ENCODE measurements around the gene SLC44A5.

Gene SLC44A5

GRCh38 chr1:75559800-75560199 is 51.1 kb downstream of the SLC44A5 start:
- TF ChIP-seq CTCF (IDR thresholded peaks at IDR 0.05): no peak

GRCh38 chr1:75559136-75559535 is 51.8 kb downstream of the SLC44A5 start:
- Histone ChIP-seq H3K27me3 (no peaks in the 10 kb centered on the region), H3K4me3 (ENCODE audit: low read depth in 1 of 2, low read length in 1 of 2) (no peak overlapping the region), H3K27ac (no peak overlapping the region), H3K9me3 (no peaks in the 10 kb centered on the region), H3K4me1 (ENCODE audit: control insufficient read depth in 1 of 2, insufficient read depth in 1 of 2, low read depth in 1 of 2, low read length in 1 of 2) (no peaks in the 10 kb centered on the region), H3K36me3 (no peaks in the 10 kb centered on the region)
- no peak for TF ChIP-seq CTCF (IDR thresholded peaks at IDR 0.05)

More at GRCh38 chr1:75559800-75560199, 51.1 kb downstream of the SLC44A5 start:
- Histone ChIP-seq H3K4me3 (ENCODE audit: low read depth in 1 of 2, low read length in 1 of 2) (no peak overlapping the region), H3K27ac (no peak overlapping the region), H3K27me3 (no peaks in the 10 kb centered on the region), H3K36me3 (no peaks in the 10 kb centered on the region), H3K9me3 (no peaks in the 10 kb centered on the region), H3K4me1 (ENCODE audit: control insufficient read depth in 1 of 2, insufficient read depth in 1 of 2, low read depth in 1 of 2, low read length in 1 of 2) (no peaks in the 10 kb centered on the region)

- Histone ChIP-seq H3K27ac (no peak overlapping the region), H3K4me1 (ENCODE audit: control insufficient read depth in 1 of 2, insufficient read depth in 1 of 2, low read depth in 1 of 2, low read length in 1 of 2) (no peaks in the 10 kb centered on the region), H3K36me3 (no peaks in the 10 kb centered on the region), H3K4me3 (ENCODE audit: low read depth in 1 of 2, low read length in 1 of 2) (no peak overlapping the region), H3K9me3 (no peaks in the 10 kb centered on the region), H3K27me3 (no peaks in the 10 kb centered on the region)
- no peak for TF ChIP-seq CTCF (IDR thresholded peaks at IDR 0.05)
These were observed 56.0 kb downstream of the SLC44A5 start for GRCh38 chr1:75554870-75555269.

- TF ChIP-seq CTCF (IDR thresholded peaks at IDR 0.05): no peak
- Histone ChIP-seq H3K4me1 (ENCODE audit: control insufficient read depth in 1 of 2, insufficient read depth in 1 of 2, low read depth in 1 of 2, low read length in 1 of 2) (no peaks in the 10 kb centered on the region), H3K27me3 (no peaks in the 10 kb centered on the region), H3K4me3 (ENCODE audit: low read depth in 1 of 2, low read length in 1 of 2) (no peak overlapping the region), H3K9me3 (no peaks in the 10 kb centered on the region), H3K36me3 (no peaks in the 10 kb centered on the region), H3K27ac (no peak overlapping the region)
These were observed 56.7 kb downstream of the SLC44A5 start for GRCh38 chr1:75554181-75554580.

GRCh38 chr1:75550559-75550958 is 60.4 kb downstream of the SLC44A5 start:
- Histone ChIP-seq H3K27ac (no peak overlapping the region), H3K4me3 (ENCODE audit: low read depth in 1 of 2, low read length in 1 of 2) (no peak overlapping the region), H3K4me1 (ENCODE audit: control insufficient read depth in 1 of 2, insufficient read depth in 1 of 2, low read depth in 1 of 2, low read length in 1 of 2) (no peaks in the 10 kb centered on the region), H3K36me3 (no peaks in the 10 kb centered on the region), H3K27me3 (no peaks in the 10 kb centered on the region), H3K9me3 (no peaks in the 10 kb centered on the region)
- no peak for TF ChIP-seq CTCF (IDR thresholded peaks at IDR 0.05)

All from neutrophil (primary cell).